AG09309 (cell line): Measurements from ENCODE around the gene ANG.
"Not testable (repeated sequence)": the region's sequence is repeated elsewhere in the genome, so short reads cannot be mapped to it uniquely, and the experiment has no call there.

Experiments used
- DNase-seq: peaks from one replicate; pipeline ENCODE4 v3.0.0-alpha.2; 2010; ENCODE audit warnings: low read depth
- H3K4me3 ChIP-seq: 2 replicates; pipeline ENCODE4 v1.5.1; 2011; ENCODE audit warnings: mild to moderate bottlenecking, low read depth, low read length, moderate library complexity; ENCODE audit not compliant: control insufficient read depth
- TF ChIP-seq, protein P1 (sequence below): IDR thresholded peaks from 2 replicates; pipeline ENCODE4 v1.5.1; 2011; ENCODE audit warnings: mild to moderate bottlenecking, low read depth, low read length, inconsistent platforms; ENCODE audit not compliant: insufficient read depth, control insufficient read depth; ENCODE audit errors: missing control alignments

ANG gene

DNA sequence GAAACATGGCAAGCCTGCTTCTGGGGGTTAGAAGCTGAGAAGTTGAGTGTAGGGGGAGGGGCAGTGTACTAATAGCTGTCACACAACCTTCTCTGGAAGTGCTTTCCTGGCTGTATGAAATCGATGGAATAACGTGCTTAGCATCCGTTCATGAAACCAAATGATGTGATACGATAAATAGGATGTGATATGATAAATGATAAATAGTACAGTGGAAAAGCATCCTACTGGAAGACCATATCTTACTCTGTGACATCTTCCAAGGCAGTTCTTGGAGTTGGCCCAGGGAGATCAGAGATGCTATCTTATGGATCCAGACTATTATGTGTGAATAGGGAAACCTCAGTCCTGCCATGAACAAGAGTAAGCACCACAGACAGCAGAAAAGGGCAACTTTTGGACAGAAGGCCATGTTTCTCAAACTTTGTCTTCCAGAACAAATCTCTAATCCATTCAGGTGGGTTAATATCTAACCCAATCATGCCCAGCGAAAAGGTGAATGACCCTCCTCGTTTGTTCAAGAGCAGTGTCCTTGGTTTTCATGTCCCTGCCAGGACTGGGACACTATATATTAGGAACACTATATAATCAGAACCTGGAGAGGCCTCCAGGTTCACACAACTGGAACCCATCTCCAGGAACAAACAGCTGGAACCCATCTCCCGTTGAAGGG, at the start of gene ANG:
TSS of gene ANG (plus strand) at position 598 of the 673 bp plus-strand sequence. CDS start 4,801 bp downstream, outside the sequence.
- TF ChIP-seq, protein P1, sequence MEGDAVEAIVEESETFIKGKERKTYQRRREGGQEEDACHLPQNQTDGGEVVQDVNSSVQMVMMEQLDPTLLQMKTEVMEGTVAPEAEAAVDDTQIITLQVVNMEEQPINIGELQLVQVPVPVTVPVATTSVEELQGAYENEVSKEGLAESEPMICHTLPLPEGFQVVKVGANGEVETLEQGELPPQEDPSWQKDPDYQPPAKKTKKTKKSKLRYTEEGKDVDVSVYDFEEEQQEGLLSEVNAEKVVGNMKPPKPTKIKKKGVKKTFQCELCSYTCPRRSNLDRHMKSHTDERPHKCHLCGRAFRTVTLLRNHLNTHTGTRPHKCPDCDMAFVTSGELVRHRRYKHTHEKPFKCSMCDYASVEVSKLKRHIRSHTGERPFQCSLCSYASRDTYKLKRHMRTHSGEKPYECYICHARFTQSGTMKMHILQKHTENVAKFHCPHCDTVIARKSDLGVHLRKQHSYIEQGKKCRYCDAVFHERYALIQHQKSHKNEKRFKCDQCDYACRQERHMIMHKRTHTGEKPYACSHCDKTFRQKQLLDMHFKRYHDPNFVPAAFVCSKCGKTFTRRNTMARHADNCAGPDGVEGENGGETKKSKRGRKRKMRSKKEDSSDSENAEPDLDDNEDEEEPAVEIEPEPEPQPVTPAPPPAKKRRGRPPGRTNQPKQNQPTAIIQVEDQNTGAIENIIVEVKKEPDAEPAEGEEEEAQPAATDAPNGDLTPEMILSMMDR: no peak
- no peak for DNase-seq
- H3K4me3 ChIP-seq: no peak within 1 kb of the TSS

- TF ChIP-seq, protein P1: no peak
- no peak within 1 kb of the TSS for H3K4me3 ChIP-seq
- no peak for DNase-seq
Measured at GRCh38 chr14:20641591-20641990, 47.0 kb upstream of the ANG start, which contains the start of gene OR6S1. Gene OR6S1, minus strand, starts transcription at chr14:20641691. Its CDS starts 0 bp downstream, at chr14:20641691.

- TF ChIP-seq, protein P1: no peak
- H3K4me3 ChIP-seq: no peak overlapping the region
- no peak for DNase-seq
Measured at GRCh38 chr14:20642182-20642581, 46.4 kb upstream of the ANG start.

- not testable (repeated sequence) for DNase-seq
Measured at GRCh38 chr14:20642755-20643154, 45.8 kb upstream of the ANG start.

GRCh38 chr14:20644520-20644919, 44.0 kb upstream of the ANG start:
- TF ChIP-seq, protein P1: no peak
- DNase-seq: no peak

More at GRCh38 chr14:20642755-20643154, 45.8 kb upstream of the ANG start:
- not testable (repeated sequence) for H3K4me3 ChIP-seq

DNA sequence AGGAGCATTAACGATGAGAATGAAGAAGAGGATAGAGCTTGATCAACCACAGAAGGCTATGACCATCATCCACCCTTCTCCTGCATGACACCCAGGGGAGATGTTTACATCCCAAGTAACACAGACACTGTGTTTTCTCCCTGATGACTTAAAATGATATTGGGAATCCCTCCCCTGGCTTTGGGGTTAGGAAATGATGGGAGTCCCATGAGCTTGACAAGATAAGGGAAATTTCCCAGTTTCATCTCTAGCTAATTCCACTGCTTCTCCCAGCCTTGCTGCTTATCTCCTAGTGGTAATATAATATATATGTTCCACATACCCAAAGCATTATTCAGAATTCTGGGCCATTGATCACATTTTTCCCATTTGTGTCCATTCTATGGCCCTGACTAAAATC, 43.1 kb upstream of the ANG start:
- DNase-seq: no peak
- TF ChIP-seq, protein P1: no peak
- no peak overlapping the region for H3K4me3 ChIP-seq

More at GRCh38 chr14:20644520-20644919, 44.0 kb upstream of the ANG start:
- no peak overlapping the region for H3K4me3 ChIP-seq
